Uterus (tissue), 2 donors: ENCODE measurements around the gene TARS3.

ENCODE experiments used
- CTCF ChIP-seq, 4 experiments: fragments of 200-600 bp in 2 of 4; fragments of 450-650 bp in 2 of 4; sonication (generic) in 2 of 4; IDR thresholded peaks; one replicate each; pipeline ENCODE4 v1.5.1; 2016 to 2019; ENCODE audit warnings: antibody characterized with exemption in 4 of 4, mild to moderate bottlenecking in 2 of 4, moderate library complexity in 1 of 4
- POLR2A ChIP-seq, 2 donors: fragments of 450-650 bp; IDR thresholded peaks; one replicate each; pipeline ENCODE4 v1.6.1; 2016; ENCODE audit warnings: antibody characterized with exemption in 2 of 2, mild to moderate bottlenecking in 1 of 2, moderate library complexity in 1 of 2

DNA sequence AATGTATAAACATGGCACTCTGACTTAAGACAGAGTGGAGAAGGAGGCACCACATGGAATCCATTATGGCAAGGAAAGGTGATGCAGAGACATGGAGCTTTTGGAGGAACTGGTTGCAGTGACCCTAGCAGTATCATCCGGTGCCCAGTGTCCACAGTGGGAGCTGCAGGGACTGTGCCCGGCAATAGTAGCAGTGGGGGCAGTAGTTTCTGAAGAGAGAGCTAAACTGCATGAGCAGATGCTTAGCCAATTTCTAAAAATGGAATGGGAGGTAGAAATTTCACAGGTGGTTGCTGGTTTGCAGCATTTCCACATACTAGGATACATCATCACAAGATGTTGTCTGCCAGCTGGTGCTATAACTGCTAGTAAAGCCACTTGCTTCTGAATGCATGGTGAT is 64.3 kb downstream of the TARS3 start:
- TF ChIP-seq POLR2A (IDR thresholded peaks at IDR 0.05) (no peak), CTCF (IDR thresholded peaks at IDR 0.05) (no peak)
